Activated CD8-positive, alpha-beta memory T cell treated with anti-CD3 and anti-CD28 coated beads, Interleukin-2, amount 10 ng/mL, durations not matched to agents 7 days and 5 days (primary cell): Measurements from ENCODE around the gene ING5. TPM values are rescaled to one million over a fixed set of nuclear protein-coding genes. Genes with fewer than 3 reads are reported as not detected.

Experiments used
- ATAC-seq: fragments of 150-1000 bp; cut with Tn5 transposase; one replicate; pipeline ENCODE4 v1.10.0; 2021; ENCODE audit warnings: moderate library complexity
- CTCF ChIA-PET: fragments of 350-600 bp; sonication (Branson Sonifier 250); formaldehyde crosslinking; loops from one replicate; lab custom pipeline; 2021; ENCODE audit warnings: antibody characterized with exemption; lab: Charles Lee
- DNase-seq: peaks from one replicate; pipeline ENCODE4 v3.0.0-alpha.2; 2020
- H3K27ac Mint-ChIP-seq: one replicate; pipeline ENCODE4 v1.8.0; 2021; ENCODE audit warnings: mild to moderate bottlenecking, mixed read lengths
- H3K27me3 Mint-ChIP-seq: one replicate; pipeline ENCODE4 v1.8.0; 2021; ENCODE audit warnings: mixed read lengths
- H3K36me3 Mint-ChIP-seq: one replicate; pipeline ENCODE4 v1.8.0; 2021; ENCODE audit warnings: mild to moderate bottlenecking, mixed read lengths
- H3K4me1 Mint-ChIP-seq: one replicate; pipeline ENCODE4 v1.8.0; 2021; ENCODE audit warnings: mixed read lengths
- H3K4me3 Mint-ChIP-seq: one replicate; pipeline ENCODE4 v1.8.0; 2021; ENCODE audit warnings: mild to moderate bottlenecking, moderate library complexity, mixed read lengths
- H3K9me3 Mint-ChIP-seq: one replicate; pipeline ENCODE4 v1.8.0; 2022; ENCODE audit warnings: low read depth, mixed read lengths
- total RNA-seq, 2 experiments: library from RNA; stranded (reverse); gene quantifications; one replicate each; pipeline ENCODE4 v1.2.3, GENCODE V29; 2021

The ING5 gene
- total RNA-seq, 2 experiments from 2014 or later = 26.3 to 28.0 TPM

DNA sequence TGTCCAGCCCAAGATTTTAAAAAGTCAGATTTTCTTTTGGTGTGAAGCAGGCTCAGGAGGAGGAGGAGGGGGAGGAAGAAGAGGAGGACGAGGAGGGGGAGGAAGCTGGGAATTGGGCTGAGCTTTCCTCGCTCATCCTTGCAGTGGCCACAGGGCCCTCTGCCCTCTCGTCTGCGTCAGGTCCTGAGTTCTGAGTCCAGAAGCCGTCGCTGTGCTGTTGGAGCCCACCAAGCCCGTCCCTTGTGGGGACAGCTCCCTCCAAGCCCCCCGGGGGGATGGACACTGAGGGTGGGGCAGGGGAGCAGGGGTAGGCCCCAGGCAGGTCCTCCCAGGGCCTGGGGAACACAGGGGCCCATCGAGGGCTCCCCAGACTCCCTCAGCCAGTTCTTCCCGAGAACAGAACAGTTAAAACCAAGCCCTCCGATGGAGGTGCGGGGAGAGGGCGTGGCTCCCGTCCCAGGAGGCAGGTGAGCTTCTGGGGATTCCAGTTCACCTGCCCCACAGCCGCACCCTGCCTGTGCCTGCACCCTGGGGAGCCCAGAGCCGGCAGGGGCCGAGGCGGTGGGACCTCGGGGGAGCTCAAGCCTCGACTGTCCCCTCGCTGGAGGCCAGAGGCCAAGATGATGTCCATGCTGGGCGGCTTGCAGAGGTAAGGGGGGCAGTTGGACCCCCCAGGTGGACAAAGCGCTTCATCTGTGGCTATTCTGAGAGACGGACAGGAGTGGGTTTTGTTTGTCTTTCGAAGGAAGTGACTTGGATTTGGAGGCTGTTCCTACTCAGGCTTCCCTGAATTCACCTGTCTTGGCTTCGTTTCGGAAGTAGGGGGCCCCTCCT, 74.7 kb downstream of the ING5 start, which contains the start of gene GAL3ST2:
GAL3ST2 (plus strand) TSS at position 487 of the 834 bp plus-strand sequence; CDS start at position 621, 134 bp downstream.
- no peaks in the 10 kb centered on the region for H3K27me3 Mint-ChIP-seq
- peaks cover 3% of the 10 kb centered on the region for H3K9me3 Mint-ChIP-seq
- no peak for DNase-seq
- H3K27ac Mint-ChIP-seq = no peak within 1 kb of the TSS
- CTCF ChIA-PET = interaction anchor here (1.3 kb wide), 1 partner anchor 90 kb away, joined by 4 read pairs; no protein-coding TSS in a partner anchor
- H3K36me3 Mint-ChIP-seq = peaks cover 2% of the 10 kb centered on the region
- no peak within 1 kb of the TSS for H3K4me3 Mint-ChIP-seq
- H3K4me1 Mint-ChIP-seq = peaks cover 6% of the 10 kb centered on the region
- no peak for ATAC-seq

DNA sequence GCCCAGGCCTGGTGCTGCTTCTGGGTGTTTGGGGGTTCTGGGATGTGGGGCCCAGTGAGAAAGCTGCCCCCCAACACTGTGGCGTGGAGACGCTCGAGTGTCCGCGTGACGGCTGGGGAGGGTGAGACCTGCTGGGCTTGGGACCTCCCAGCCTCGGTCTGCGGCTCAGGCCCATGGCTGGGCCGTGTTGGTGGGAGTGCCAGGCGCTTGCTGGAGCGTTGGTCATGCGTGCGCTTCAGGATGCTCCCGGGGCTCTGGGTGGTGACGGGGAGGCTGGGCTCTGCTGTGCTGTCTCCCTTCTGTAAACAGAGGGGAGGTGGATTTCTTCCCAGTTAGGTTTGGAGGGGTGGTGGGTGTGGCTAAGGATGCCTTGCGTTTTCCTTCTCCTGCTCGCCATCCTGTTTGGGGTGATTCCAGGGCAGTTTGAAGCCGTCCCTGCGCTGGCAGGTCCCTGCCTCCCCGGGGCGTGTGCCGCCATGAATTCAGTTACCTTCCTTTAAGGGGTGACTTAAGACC, 75.4 kb downstream of the ING5 start:
- CTCF ChIA-PET = interaction anchor here (0.9 kb wide), 1 partner anchor 11 kb away, joined by 4 read pairs; no protein-coding TSS in a partner anchor
- no peak overlapping the region for H3K4me3 Mint-ChIP-seq

GRCh38 chr2:241777686-241778627, 76.1 kb downstream of the ING5 start:
- H3K27ac Mint-ChIP-seq = no peak overlapping the region
- no peaks in the 10 kb centered on the region for H3K4me1 Mint-ChIP-seq
- ATAC-seq (no peak), DNase-seq (peak; percentile 37)
- H3K4me3 Mint-ChIP-seq = no peak overlapping the region
- peaks cover 3% of the 10 kb centered on the region for H3K36me3 Mint-ChIP-seq
- peaks cover 3% of the 10 kb centered on the region for H3K9me3 Mint-ChIP-seq
- CTCF ChIA-PET = interaction anchor here (0.9 kb wide), 1 partner anchor 11 kb away, joined by 4 read pairs; no protein-coding TSS in a partner anchor
- no peaks in the 10 kb centered on the region for H3K27me3 Mint-ChIP-seq

More for the DNA sequence above, 75.4 kb downstream of the ING5 start:
- Mint-ChIP-seq H3K9me3 (peaks cover 3% of the 10 kb centered on the region), H3K36me3 (peaks cover 2% of the 10 kb centered on the region), H3K27me3 (no peaks in the 10 kb centered on the region), H3K27ac (no peak overlapping the region), H3K4me1 (peaks cover under 1% of the 10 kb centered on the region)
- ATAC-seq (no peak), DNase-seq (no peak)

Other genes starting within 250 kb of the ING5 start
- 100 to 1,000 TPM; 108 to 130 TPM for gene STK25, start 193.5 kb upstream of the ING5 start, total RNA-seq
- gene BOK, start 143.3 kb upstream of the ING5 start, total RNA-seq = not detected
- gene THAP4, start 64.9 kb upstream of the ING5 start, total RNA-seq = 10 to 100 TPM; 38.1 to 39.3 TPM
- 10 to 100 TPM; 91.4 to 95.3 TPM for gene ATG4B, start 64.3 kb upstream of the ING5 start, total RNA-seq
- 10 to 100 TPM; 79.9 to 95.5 TPM for gene DTYMK, start 15.2 kb upstream of the ING5 start, total RNA-seq
- 10 to 100 TPM; 21.6 to 26.2 TPM for gene D2HGDH, start 32.6 kb downstream of the ING5 start, total RNA-seq
- gene GAL3ST2, start 74.8 kb downstream of the ING5 start, total RNA-seq = under 1 TPM in 1 of 2 experiments, not detected in 1; 0.20 TPM
- under 1 TPM in 1 of 2 experiments, not detected in 1; 0.12 TPM for gene NEU4, start 107.2 kb downstream of the ING5 start, total RNA-seq
- gene PDCD1, start 156.9 kb downstream of the ING5 start, total RNA-seq = 1 to 10 TPM; 2.2 to 4.1 TPM
- not detected for gene RTP5, start 167.7 kb downstream of the ING5 start, total RNA-seq